Measurements from ENCODE around the gene SHANK3. TPM values are rescaled to one million over a fixed set of nuclear protein-coding genes. Genes with fewer than 3 reads are reported as not detected.

SHANK3 gene
- total and polyA plus RNA-seq, 2 of the 8 experiments (the other 6 are each of a cell fraction or from before 2014, with no cell fraction given): 1.5 to 6.0 TPM

DNA sequence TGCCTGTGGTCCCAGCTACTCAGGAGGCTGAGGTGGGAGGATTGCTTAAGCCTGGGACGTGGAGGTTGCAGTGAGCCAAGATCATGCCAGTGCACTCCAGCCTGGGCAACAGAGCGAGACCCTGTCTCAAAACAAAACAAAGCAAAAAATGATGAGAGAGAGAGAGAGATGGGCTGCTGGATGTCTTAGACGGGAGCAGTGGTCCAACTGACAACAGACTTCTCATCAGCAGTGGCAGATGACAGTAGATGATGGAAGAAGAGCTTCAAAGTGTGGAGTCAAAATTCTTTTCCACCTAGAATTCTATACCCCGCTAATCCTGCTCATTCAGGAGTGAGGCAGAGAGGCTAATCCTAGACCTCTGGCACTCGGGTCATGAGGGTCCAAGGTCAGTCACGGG lies 36.4 kb downstream of the SHANK3 start (continued):
- no peak for TF ChIP-seq CEBPB (IDR thresholded peaks at IDR 0.05; ENCODE audit: low read depth, low read length)
